K562 (cell line): ENCODE data around the gene ZNF569. TPM values are rescaled to one million over a fixed set of nuclear protein-coding genes. Genes with fewer than 3 reads are reported as not detected.

Experiments used
- CAMTA2 ChIP-seq: fragments of 250-450 bp; sonication (Bioruptor Pico); conservative IDR thresholded peaks from 2 replicates; pipeline ENCODE4 v1.5.1; 2022
- COPS2 ChIP-seq: fragments of 450-650 bp; conservative IDR thresholded peaks from 2 replicates; pipeline ENCODE4 v1.6.1; 2016; ENCODE audit warnings: mild to moderate bottlenecking, moderate library complexity
- FOXA1 ChIP-seq: fragments of 450-650 bp; IDR thresholded peaks from 2 replicates; pipeline ENCODE4 v1.6.1; 2016; ENCODE audit warnings: mild to moderate bottlenecking, borderline replicate concordance
- FOXP1 ChIP-seq: sonication (generic); formaldehyde crosslinking; IDR thresholded peaks from 2 replicates; pipeline ENCODE4 v1.8.0; 2022; ENCODE audit warnings: mild to moderate bottlenecking, missing genetic modification reagents
- HDAC3 ChIP-seq: fragments of 450-650 bp; IDR thresholded peaks from 2 replicates; pipeline ENCODE4 v1.6.1; 2018; ENCODE audit warnings: borderline replicate concordance, mild to moderate bottlenecking, moderate library complexity; ENCODE audit not compliant: partially characterized antibody
- HDAC8 ChIP-seq: fragments of 450-650 bp; IDR thresholded peaks from 2 replicates; pipeline ENCODE4 v1.6.1; 2016; ENCODE audit warnings: mild to moderate bottlenecking, missing genetic modification characterization, moderate library complexity, missing compliant biosample characterization
- HES1 ChIP-seq: fragments of 450-650 bp; IDR thresholded peaks from 2 replicates; pipeline ENCODE4 v1.6.1; 2016; ENCODE audit warnings: low read depth, mild to moderate bottlenecking, moderate library complexity
- HMG20B ChIP-seq: fragments of 250-450 bp; sonication (Bioruptor Pico); IDR thresholded peaks from 2 replicates; pipeline ENCODE4 v1.5.0; 2021; ENCODE audit warnings: mild to moderate bottlenecking
- ILK ChIP-seq: fragments of 450-650 bp; IDR thresholded peaks from 2 replicates; pipeline ENCODE4 v1.6.1; 2016; ENCODE audit warnings: missing genetic modification characterization, low read depth, mild to moderate bottlenecking, missing compliant biosample characterization, moderate library complexity, borderline replicate concordance
- KLF1 ChIP-seq: fragments of 450-650 bp; IDR thresholded peaks from 2 replicates; pipeline ENCODE4 v1.6.1; 2016; ENCODE audit warnings: missing genetic modification characterization, missing compliant biosample characterization
- MYC ChIP-seq, 2 experiments: fragments of 250-450 bp in 1 of 2; sonication (Bioruptor Pico) in 1 of 2; IDR thresholded peaks; 2 replicates each; pipeline versions ENCODE4 v1.5.1 to v1.6.1; 2012 to 2021; ENCODE audit warnings: low read depth in 2 of 2, borderline replicate concordance in 1 of 2, improper control_type of control experiment in 1 of 2, low read length in 1 of 2, mild to moderate bottlenecking in 1 of 2, moderate library complexity in 1 of 2
- MYNN ChIP-seq, 2 experiments: sonication (generic); formaldehyde crosslinking in 1 of 2; IDR thresholded peaks; 2 replicates each; pipeline versions ENCODE4 v1.5.0 to v1.6.1; 2016 to 2020; ENCODE audit warnings: antibody characterized with exemption in 1 of 2, missing genetic modification reagents in 1 of 2
- NFXL1 ChIP-seq: fragments of 450-650 bp; formaldehyde crosslinking; IDR thresholded peaks from 2 replicates; pipeline ENCODE4 v1.4.0; 2021; ENCODE audit warnings: mild to moderate bottlenecking
- NR2C2 ChIP-seq, 2 experiments: fragments of 200-800 bp in 1 of 2; sonication (Bioruptor generic) in 1 of 2; sonication (generic) in 1 of 2; formaldehyde crosslinking in 1 of 2; IDR thresholded peaks; 2 replicates each; pipeline versions ENCODE4 v1.6.1 to v1.8.0; 2016 to 2022; ENCODE audit warnings: mild to moderate bottlenecking in 1 of 2, missing compliant biosample characterization in 1 of 2, missing genetic modification characterization in 1 of 2, missing genetic modification reagents in 1 of 2
- PHF20 ChIP-seq: fragments of 450-650 bp; IDR thresholded peaks from 2 replicates; pipeline ENCODE4 v1.6.1; 2018; ENCODE audit not compliant: partially characterized antibody
- RAD51 ChIP-seq: fragments of 450-650 bp; IDR thresholded peaks from 2 replicates; pipeline ENCODE4 v1.7.1; 2016; ENCODE audit warnings: low read depth, mild to moderate bottlenecking, borderline replicate concordance
- RBFOX2 ChIP-seq: fragments of 200-400 bp; formaldehyde crosslinking; IDR thresholded peaks from 2 replicates; pipeline ENCODE4 v1.6.1; 2017; ENCODE audit warnings: low read depth, mild to moderate bottlenecking, low read length, moderate library complexity
- SIX5 ChIP-seq, 2 experiments: IDR thresholded peaks; 2 replicates each; pipeline ENCODE4 v1.6.1; 2011; ENCODE audit warnings: low read length in 2 of 2, borderline replicate concordance in 1 of 2, low read depth in 1 of 2, mild to moderate bottlenecking in 1 of 2, moderate library complexity in 1 of 2; ENCODE audit not compliant: insufficient read depth in 1 of 2
- SMARCA4 ChIP-seq: fragments of 450-650 bp; IDR thresholded peaks from 2 replicates; pipeline ENCODE4 v1.6.1; 2016
- SP2 ChIP-seq: IDR thresholded peaks from 2 replicates; pipeline ENCODE4 v1.6.1; 2011; ENCODE audit warnings: mild to moderate bottlenecking, low read depth, low read length, moderate library complexity; ENCODE audit not compliant: poor library complexity, severe bottlenecking; ENCODE audit errors: extremely low read depth
- SRSF9 ChIP-seq: fragments of 200-400 bp; formaldehyde crosslinking; IDR thresholded peaks from 2 replicates; pipeline ENCODE4 v1.6.1; 2017; ENCODE audit warnings: low read depth, low read length, borderline replicate concordance
- STAT5A ChIP-seq: IDR thresholded peaks from 2 replicates; pipeline ENCODE4 v1.6.1; 2012; ENCODE audit warnings: low read length, inconsistent platforms, borderline replicate concordance
- TCF7 ChIP-seq: sonication (generic); IDR thresholded peaks from 2 replicates; pipeline ENCODE4 v1.6.1; 2016; ENCODE audit warnings: antibody characterized with exemption, borderline replicate concordance
- TRIM28 ChIP-seq: fragments of 450-650 bp; IDR thresholded peaks from 2 replicates; pipeline ENCODE4 v1.6.1; 2017
- ZNF197 ChIP-seq: fragments of 200-800 bp; sonication (Bioruptor generic); IDR thresholded peaks from 2 replicates; pipeline ENCODE4 v1.6.1; 2016; ENCODE audit warnings: low read depth, missing genetic modification characterization, missing compliant biosample characterization
- ZNF282 ChIP-seq: sonication (generic); formaldehyde crosslinking; IDR thresholded peaks from 2 replicates; pipeline ENCODE4 v1.8.1; 2023; ENCODE audit warnings: missing genetic modification reagents
- ZNF57 ChIP-seq: fragments of 450-650 bp; formaldehyde crosslinking; IDR thresholded peaks from 2 replicates; pipeline ENCODE4 v1.4.0; 2020; ENCODE audit warnings: mild to moderate bottlenecking, moderate library complexity
- ZNF699 ChIP-seq: fragments of 250-450 bp; sonication (Bioruptor Pico); IDR thresholded peaks from 2 replicates; pipeline ENCODE4 v1.8.0; 2021; ENCODE audit warnings: mild to moderate bottlenecking, moderate library complexity; ENCODE audit not compliant: insufficient replicate concordance
- ZNF764 ChIP-seq: fragments of 250-450 bp; sonication (Bioruptor Pico); IDR thresholded peaks from 2 replicates; pipeline ENCODE4 v1.4.0; 2020; ENCODE audit warnings: low read depth, mild to moderate bottlenecking, moderate library complexity
- ZNF785 ChIP-seq: fragments of 250-450 bp; sonication (Bioruptor Pico); IDR thresholded peaks from 2 replicates; pipeline ENCODE4 v1.4.0; 2020; ENCODE audit warnings: mild to moderate bottlenecking
- ZNF830 ChIP-seq: fragments of 250-450 bp; sonication (Bioruptor Pico); IDR thresholded peaks from 2 replicates; pipeline ENCODE4 v1.5.0; 2021; ENCODE audit warnings: mild to moderate bottlenecking
- polyA plus RNA-seq, 8 experiments: library from polyadenylated mRNA; depleted of rRNA in 4 of 8; stranded (reverse) in 5 of 8; unstranded in 3 of 8; fragments of >200 nt; fragmentation: Nextera tagmentation in 2 of 8; fragmentation: Illumina TruSeq in 1 of 8; extraction: Ambion mirVana in 2 of 8; extraction: Trizol in 1 of 8; gene quantifications; 2 replicates each; pipeline versions ENCODE4 v1.2.1 to v1.2.3, GENCODE V29; 2011 to 2014; ENCODE audit warnings: inconsistent platforms in 1 of 8, missing spikeins in 1 of 8
- total RNA-seq, 7 experiments: library from RNA; depleted of rRNA in 6 of 7; stranded (reverse); fragments of >200 nt in 6 of 7; fragmentation: Illumina TruSeq in 2 of 7; extraction: Trizol in 2 of 7; gene quantifications; 2 replicates each; pipeline versions ENCODE4 v1.2.1 to v1.2.3, GENCODE V29; 2011 to 2021; ENCODE audit warnings: low replicate concordance in 1 of 7

Gene ZNF569
- total and polyA plus RNA-seq, 9 of the 15 experiments (the other 6 are each of a cell fraction or from before 2014, with no cell fraction given) = 2.1 to 5.7 (median 4.5) TPM

GRCh38 chr19:37466798-37467607 is at the start of gene ZNF569 (continued):
- TF ChIP-seq ZNF785 (CRISPR knock-in tag) (no peak), HDAC3 (no peak), PHF20 (peak; percentile 15), ZNF830 (CRISPR knock-in tag) (no peak), COPS2 (no peak), NFXL1 (CRISPR knock-in tag) (no peak), MYNN (IDR thresholded peaks at IDR 0.05) (no peak), MYNN (CRISPR knock-in tag; IDR thresholded peaks at IDR 0.05) (no peak), SIX5 (IDR thresholded peaks at IDR 0.05; ENCODE audit: borderline replicate concordance in 1 of 2, insufficient read depth in 1 of 2, low read depth in 1 of 2, low read length in 2 of 2) (peak; percentile 71 to 81), ZNF57 (no peak), TRIM28 (no peak), NR2C2 (CRISPR knock-in tag; IDR thresholded peaks at IDR 0.05) (no peak), NR2C2 (tag; IDR thresholded peaks at IDR 0.05) (peak; percentile 96), FOXP1 (CRISPR knock-in tag) (no peak), ZNF197 (CRISPR knock-in tag) (peak; percentile 65; the same call in 1 of the 2 replicates), HES1 (no peak), STAT5A (no peak), RAD51 (no peak), SRSF9 (no peak), CAMTA2 (CRISPR knock-in tag) (no peak), ZNF282 (CRISPR knock-in tag) (no peak), ZNF699 (CRISPR knock-in tag) (no peak), HDAC8 (tag) (0 out of 2 replicates have a peak, but pooled peaks have one; percentile 15), SP2 (no peak), SMARCA4 (no peak), MYC (IDR thresholded peaks at IDR 0.05; ENCODE audit: low read depth, low read length) (no peak), MYC (CRISPR knock-in tag; IDR thresholded peaks at IDR 0.05; ENCODE audit: borderline replicate concordance, low read depth) (no peak), ZNF764 (CRISPR knock-in tag) (no peak), ILK (tag) (no peak), TCF7 (no peak), HMG20B (CRISPR knock-in tag) (no peak), KLF1 (tag) (no peak), FOXA1 (no peak), RBFOX2 (peak; percentile 91)
